ENCODE results near the gene HMGXB3.

GRCh38 chr5:150007050-150007449 lies 6.5 kb downstream of the HMGXB3 start:
- TF ChIP-seq POLR2A (IDR thresholded peaks at IDR 0.05) (no peak), EP300 (IDR thresholded peaks at IDR 0.05) (no peak)

All from tibial nerve (tissue), 3 donors.